ENCODE data around the gene GADD45G. TPM values are rescaled to one million over a fixed set of nuclear protein-coding genes. Genes with fewer than 3 reads are reported as not detected.

The GADD45G gene
- total and polyA plus RNA-seq, 2 experiments from 2014 or later: 12.7 to 24.1 TPM

DNA sequence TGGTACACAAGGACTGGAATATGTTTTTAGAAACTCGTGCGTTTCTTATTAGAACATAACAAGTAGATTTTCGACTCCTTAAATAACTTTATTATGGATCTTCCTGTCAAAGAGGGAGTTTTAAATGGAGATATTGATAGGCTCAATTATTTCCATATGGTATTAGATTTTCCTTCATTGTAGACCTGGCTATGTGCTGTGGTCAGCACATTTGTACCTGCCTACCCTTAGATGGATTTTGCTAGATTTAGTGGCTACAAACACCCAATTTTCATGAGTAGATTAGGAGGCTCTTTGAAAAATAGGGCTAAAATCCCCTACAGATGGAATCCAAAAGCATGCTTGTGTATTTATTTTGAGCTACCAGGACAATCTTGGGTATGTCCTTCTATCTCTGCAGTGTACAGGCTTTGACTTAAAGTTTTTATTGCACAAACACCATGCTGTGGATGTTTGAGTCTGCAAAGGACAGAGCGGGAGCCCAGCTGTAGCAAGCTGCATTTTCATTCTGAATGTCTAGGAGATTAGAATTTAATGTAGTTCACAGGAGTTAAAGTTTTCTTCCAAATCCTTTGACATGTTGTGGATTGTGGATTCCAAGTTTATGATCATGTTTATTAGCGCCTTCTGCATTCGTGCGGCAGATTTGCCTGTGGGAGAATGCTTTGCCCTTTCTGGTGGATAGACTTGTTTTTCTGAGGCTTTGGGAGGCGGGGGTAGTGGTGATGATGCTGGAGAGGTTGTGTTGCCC lies 41.6 kb downstream of the GADD45G start (continued):
- TF ChIP-seq, protein P1, sequence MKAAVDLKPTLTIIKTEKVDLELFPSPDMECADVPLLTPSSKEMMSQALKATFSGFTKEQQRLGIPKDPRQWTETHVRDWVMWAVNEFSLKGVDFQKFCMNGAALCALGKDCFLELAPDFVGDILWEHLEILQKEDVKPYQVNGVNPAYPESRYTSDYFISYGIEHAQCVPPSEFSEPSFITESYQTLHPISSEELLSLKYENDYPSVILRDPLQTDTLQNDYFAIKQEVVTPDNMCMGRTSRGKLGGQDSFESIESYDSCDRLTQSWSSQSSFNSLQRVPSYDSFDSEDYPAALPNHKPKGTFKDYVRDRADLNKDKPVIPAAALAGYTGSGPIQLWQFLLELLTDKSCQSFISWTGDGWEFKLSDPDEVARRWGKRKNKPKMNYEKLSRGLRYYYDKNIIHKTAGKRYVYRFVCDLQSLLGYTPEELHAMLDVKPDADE (IDR thresholded peaks at IDR 0.05): no peak
- TF ChIP-seq CTCF (conservative IDR thresholded peaks at IDR 0.05; ENCODE audit: low read depth in 2 of 2): no peak
- TF ChIP-seq CREB1 (CRISPR knock-in tag; IDR thresholded peaks at IDR 0.05; ENCODE audit: low read depth): no peak

GRCh38 chr9:89647366-89648128 lies 42.7 kb downstream of the GADD45G start:
- Histone ChIP-seq H3K79me2 (replicated peaks; ENCODE audit: insufficient read depth) (no peaks in the 10 kb centered on the region), H2AFZ (no peak overlapping the region), H3K4me2 (no peak overlapping the region), H3K4me1 (ENCODE audit: insufficient read depth) (peaks cover 19% of the 10 kb centered on the region), H3K9me2 (ENCODE audit: insufficient read depth) (no peaks in the 10 kb centered on the region), H4K20me1 (replicated peaks; ENCODE audit: insufficient read depth) (no peaks in the 10 kb centered on the region), H3K27ac (ENCODE audit: low read depth) (no peak overlapping the region), H3K27me3 (ENCODE audit: insufficient read depth) (no peaks in the 10 kb centered on the region), H3K36me3 (ENCODE audit: insufficient read depth) (no peaks in the 10 kb centered on the region), H3F3A (replicated peaks; ENCODE audit: low read depth) (no peaks in the 10 kb centered on the region), H3K4me3 (no peak overlapping the region)
- H3K4me3 Mint-ChIP-seq: no peak overlapping the region
- H3K27me3 Mint-ChIP-seq (ENCODE audit: insufficient read depth, low read depth, poor library complexity): peaks cover 13% of the 10 kb centered on the region
- H3K9me3 Mint-ChIP-seq: no peaks in the 10 kb centered on the region
- ATAC-seq (no peak), DNase-seq (ENCODE audit: low spot score) (no peak)
- no peaks in the 10 kb centered on the region for H3K36me3 Mint-ChIP-seq (ENCODE audit: low read depth)
- no peak overlapping the region for H3K27ac Mint-ChIP-seq
- peaks cover 21% of the 10 kb centered on the region for H3K4me1 Mint-ChIP-seq
- TF ChIP-seq ZNF331 (CRISPR knock-in tag; IDR thresholded peaks at IDR 0.05; ENCODE audit: low read depth) (no peak), REST (IDR thresholded peaks at IDR 0.05; ENCODE audit: unreplicated experiment) (no peak), JUNB (IDR thresholded peaks at IDR 0.05; ENCODE audit: unreplicated experiment) (no peak), STAT1 (IDR thresholded peaks at IDR 0.05; ENCODE audit: unreplicated experiment) (no peak), EZH2phosphoT487 (IDR thresholded peaks at IDR 0.05; ENCODE audit: unreplicated experiment) (no peak), NANOG (IDR thresholded peaks at IDR 0.05; ENCODE audit: borderline replicate concordance) (no peak), EZH2 (IDR thresholded peaks at IDR 0.05; ENCODE audit: low read depth, unreplicated experiment) (no peak), POLR2AphosphoS5 (IDR thresholded peaks at IDR 0.05; ENCODE audit: low read depth) (no peak), CTCF (conservative IDR thresholded peaks at IDR 0.05; ENCODE audit: low read depth in 2 of 2) (no peak)
- TF ChIP-seq, protein P1 (IDR thresholded peaks at IDR 0.05): no peak
